ENCODE results near the gene PLCL2. TPM values are rescaled to one million over a fixed set of nuclear protein-coding genes. Genes with fewer than 3 reads are reported as not detected.

Gene PLCL2
- total RNA-seq, 1 experiment from 2014 or later = not detected

- no peak for DNase-seq (ENCODE audit: low read depth)
Measured at GRCh38 chr3:16890597-16891333, 6.0 kb downstream of the PLCL2 start.

- DNase-seq (ENCODE audit: low read depth) = no peak
Measured at GRCh38 chr3:16893618-16894200, 9.0 kb downstream of the PLCL2 start.

GRCh38 chr3:16896094-16896627 lies 11.4 kb downstream of the PLCL2 start:
- no peak for DNase-seq (ENCODE audit: low read depth)

GRCh38 chr3:16896820-16897219 lies 12.1 kb downstream of the PLCL2 start:
- DNase-seq (ENCODE audit: low read depth) = no peak

GRCh38 chr3:16897254-16897926 lies 12.6 kb downstream of the PLCL2 start:
- DNase-seq (ENCODE audit: low read depth) = peak; percentile 7

DNA sequence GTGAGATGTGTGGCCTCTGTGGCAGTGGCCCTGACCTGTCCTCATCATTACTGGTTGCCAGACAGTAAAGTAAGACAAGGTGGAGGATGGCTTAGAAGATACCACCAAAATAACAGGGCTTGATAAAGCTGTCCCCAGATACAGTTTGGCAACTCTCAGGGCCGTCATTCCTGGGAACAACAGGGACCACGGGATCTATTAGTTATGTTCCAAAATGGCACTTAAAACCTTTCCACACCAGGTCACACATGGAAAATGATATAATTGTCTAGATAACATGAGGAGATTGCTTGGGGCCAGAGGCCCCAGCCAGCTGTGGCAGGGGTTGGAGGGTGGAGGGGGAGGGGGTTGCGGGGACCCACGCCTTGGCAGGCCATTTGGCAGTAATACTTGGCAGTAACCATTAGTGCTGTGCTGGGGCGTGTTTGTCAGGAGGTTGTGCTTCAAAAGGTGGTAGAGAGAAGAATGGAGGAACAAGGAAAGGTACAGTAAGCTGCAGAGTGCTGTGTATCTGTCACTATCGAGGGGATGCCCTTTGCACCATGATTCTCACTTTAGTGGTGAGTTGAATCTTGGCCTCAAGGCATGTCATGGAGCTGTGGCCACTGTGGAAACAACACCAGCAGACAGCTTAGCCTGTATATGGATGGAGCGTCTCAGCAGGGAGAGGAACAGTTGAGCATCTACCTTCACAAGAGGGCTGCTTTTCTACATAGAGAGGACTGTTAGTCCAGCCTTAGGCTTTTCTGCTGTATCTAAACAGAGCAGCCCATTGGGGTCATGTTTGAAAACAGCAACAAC lies 14.0 kb downstream of the PLCL2 start:
- DNase-seq (ENCODE audit: low read depth) = no peak

DNA sequence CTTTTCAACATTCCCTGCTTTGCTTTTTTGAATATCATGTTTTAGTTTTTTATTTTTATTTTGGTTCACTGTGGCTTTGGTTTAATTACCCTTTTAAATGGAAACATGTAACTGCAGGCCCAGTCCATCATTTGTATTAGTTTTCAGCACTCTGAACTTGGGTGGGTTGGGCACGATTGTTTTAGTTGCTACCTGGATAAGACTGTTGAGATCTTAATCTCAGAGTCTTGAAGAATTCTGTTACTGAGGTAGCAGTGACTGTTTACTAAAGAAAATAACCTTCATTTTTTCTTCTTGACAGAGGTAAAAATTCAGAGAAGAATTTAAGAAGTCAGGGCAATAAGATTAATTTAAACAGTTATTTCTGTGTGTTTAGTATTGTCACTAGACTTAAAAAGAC lies 15.2 kb downstream of the PLCL2 start:
- no peak for DNase-seq (ENCODE audit: low read depth)

DNA sequence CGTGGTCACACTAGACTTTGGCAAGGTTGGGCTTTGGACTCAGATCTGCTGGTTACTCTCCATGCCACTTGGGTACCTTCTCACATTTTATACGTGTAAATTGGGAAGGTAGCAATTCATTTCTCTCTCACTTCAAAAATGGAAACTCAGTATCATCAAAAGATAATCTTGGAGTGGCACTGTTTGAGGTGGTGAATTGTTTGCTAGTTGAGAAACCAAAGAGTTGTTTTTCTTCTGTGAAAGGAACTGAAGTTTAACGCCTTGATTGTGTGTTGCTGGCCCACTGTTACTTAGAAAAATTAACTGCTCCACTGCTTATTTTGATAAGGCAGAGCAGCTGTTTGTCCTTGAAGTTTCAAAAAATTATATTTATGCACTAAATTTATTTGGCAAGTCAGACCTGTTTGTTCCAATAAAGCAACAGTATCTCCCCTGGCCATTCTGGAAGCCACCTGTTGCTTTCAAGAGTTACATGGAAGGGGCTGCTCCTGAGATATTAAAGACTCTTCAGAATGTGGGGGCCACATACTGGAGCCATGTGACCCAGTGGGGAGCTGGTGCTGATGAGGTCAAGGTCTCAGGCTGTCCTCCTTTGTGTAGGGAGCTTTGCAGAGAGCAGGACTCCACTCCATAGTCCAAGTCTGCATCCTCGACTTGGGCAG lies 16.2 kb downstream of the PLCL2 start:
- no peak for DNase-seq (ENCODE audit: low read depth)

- no peak for DNase-seq (ENCODE audit: low read depth)
Measured at GRCh38 chr3:16904423-16905417, 20.0 kb downstream of the PLCL2 start.

GRCh38 chr3:16905704-16906103 lies 20.9 kb downstream of the PLCL2 start:
- no peak for DNase-seq (ENCODE audit: low read depth)

DNA sequence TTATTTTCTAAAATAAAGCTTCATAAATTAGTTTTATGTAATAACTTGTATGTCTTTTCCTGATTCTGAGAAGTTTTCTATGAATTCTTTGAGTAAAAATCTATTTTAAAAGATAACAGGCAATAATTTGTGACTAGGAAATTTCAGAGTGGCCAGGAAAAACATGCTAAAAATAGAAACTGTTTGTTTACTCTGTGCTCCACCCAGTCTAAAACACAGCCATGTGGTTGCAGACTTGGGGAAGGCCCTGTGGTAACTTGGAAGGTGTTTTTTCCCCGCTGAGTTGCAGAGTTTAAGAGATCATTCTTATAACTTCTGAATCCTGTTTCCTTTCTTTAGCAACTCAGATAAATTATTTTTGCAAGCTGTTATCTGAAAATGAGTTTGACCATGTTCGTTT lies 21.9 kb downstream of the PLCL2 start:
- DNase-seq (ENCODE audit: low read depth) = peak; percentile 6

- DNase-seq (ENCODE audit: low read depth) = no peak
Measured at GRCh38 chr3:16907243-16907642, 22.5 kb downstream of the PLCL2 start.

DNA sequence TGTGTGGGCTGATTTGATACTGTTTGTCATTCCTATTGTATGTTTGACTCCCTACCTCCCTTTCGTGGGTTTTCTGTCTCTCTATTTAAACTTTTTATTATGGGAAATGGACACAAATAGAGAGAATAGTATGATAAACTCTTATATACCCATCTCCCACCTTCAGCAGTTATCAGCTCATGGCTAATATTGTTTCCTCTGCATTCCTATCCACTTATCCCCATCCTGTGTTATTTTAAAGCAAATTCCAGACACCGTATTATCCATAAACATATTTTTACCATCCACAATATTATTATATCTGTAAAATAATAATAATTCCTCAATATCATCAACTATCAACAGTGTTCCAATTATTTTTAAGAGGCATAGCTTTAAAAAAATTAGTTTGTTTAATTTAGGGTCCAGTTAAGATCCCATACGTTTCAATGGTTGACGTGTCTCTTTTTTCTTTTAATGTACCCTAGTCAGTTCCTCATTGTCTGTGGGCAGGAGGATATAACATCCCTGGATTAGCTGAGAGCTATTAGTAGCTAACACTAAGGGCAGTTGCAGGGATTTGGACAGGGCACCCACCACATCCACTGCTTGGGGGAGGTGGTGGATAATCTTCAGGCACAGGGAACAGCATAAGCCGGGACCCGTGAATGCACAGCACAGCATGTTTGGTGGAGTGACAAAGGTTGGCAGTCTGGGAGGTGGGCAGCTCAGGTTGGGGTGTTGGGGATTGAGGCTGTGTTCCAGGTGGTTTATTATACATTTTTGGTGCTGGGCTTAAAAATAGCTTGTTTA lies 23.5 kb downstream of the PLCL2 start:
- no peak for DNase-seq (ENCODE audit: low read depth)

GRCh38 chr3:16908896-16909295 lies 24.1 kb downstream of the PLCL2 start:
- no peak for DNase-seq (ENCODE audit: low read depth)

DNA sequence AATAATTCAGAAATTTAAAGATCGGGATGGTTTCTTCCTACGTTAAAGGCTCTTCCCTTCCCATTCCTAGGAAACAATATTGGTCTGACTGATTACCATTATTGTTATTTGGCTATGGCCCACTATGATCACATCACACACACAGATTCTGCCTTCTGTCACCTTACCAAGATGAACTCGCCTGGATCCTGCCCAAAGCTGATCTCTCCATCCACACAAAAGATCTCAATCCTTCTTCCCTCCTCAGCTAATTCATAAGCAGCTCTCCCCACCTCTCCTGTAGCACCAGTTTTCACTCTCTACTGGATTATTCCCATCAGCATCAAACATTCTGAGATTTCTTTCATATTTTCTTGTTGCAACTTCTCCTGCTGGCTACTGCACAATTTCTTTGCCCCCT lies 25.0 kb downstream of the PLCL2 start:
- DNase-seq (ENCODE audit: low read depth) = no peak

- no peak for DNase-seq (ENCODE audit: low read depth)
Measured at GRCh38 chr3:16910207-16910606, 25.5 kb downstream of the PLCL2 start.

- DNase-seq (ENCODE audit: low read depth) = no peak
Measured at GRCh38 chr3:16911916-16912315, 27.2 kb downstream of the PLCL2 start.

DNA sequence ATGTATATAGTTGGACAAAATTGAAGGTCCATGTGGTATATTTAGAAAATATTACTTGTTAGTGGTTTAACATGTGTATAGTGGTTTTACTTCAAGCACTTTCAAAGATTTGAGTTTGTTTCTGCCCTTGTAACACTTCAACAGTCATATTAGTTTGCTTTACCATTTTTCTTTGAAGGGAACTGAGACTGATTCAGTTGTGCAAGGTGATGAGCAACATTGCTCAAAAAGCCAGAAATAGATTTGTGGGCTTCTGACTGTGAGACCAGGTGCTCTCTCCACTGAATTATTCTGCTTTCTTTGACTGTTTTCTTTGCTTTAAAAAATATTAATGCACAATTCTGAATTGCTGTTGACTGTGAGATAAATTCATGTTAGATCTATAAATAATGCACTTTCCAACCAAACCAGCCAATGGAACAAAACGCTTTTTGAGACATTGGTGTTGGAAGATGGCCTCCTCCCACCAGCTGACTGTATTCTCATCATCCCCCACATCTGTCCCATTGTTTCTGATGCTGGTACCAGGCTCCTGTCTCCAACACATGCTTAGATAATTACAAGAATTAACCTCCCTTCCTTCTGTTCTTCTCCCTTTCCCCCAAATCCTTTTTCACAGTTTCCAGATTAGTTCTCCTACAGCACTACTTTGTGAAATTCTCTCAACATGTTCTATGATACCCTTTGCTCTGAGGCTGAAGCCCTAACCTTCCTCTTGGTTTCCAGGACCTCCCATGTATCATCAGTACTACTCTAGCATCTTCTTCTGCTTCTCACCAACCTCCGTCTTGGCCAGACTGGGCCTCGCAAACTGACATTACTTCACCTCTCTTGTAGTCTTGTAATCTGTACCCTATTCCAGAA lies 27.9 kb downstream of the PLCL2 start:
- no peak for DNase-seq (ENCODE audit: low read depth)
